Spleen (tissue), 11 donors: ENCODE measurements around the gene GUCY2C. TPM values are rescaled to one million over a fixed set of nuclear protein-coding genes. Genes with fewer than 3 reads are reported as not detected.

ENCODE experiments used
- DNase-seq: peaks from one replicate; pipeline ENCODE4 v3.0.0-alpha.2; 2020
- H3K27ac ChIP-seq, 8 donors: fragments of 200-600 bp; sonication (generic) in 7 of 8; 1 replicate in 4 of 8; 2 replicates in 4 of 8; pipeline versions ENCODE4 v1.5.0 to v1.8.0; 2016 to 2021; ENCODE audit warnings: inconsistent platforms in 4 of 8, mild to moderate bottlenecking in 4 of 8, moderate library complexity in 1 of 8
- H3K27me3 ChIP-seq, 7 donors: fragments of 200-600 bp; sonication (generic) in 6 of 7; replicated peaks in 1 of 7; 1 replicate in 4 of 7; 2 replicates in 3 of 7; pipeline versions ENCODE4 v1.5.0 to v1.8.0; 2016 to 2021; ENCODE audit warnings: inconsistent platforms in 3 of 7, mild to moderate bottlenecking in 1 of 7
- H3K36me3 ChIP-seq, 6 donors: fragments of 200-600 bp; sonication (generic) in 5 of 6; 1 replicate in 4 of 6; 2 replicates in 2 of 6; pipeline versions ENCODE4 v1.5.0 to v1.8.0; 2016 to 2021; ENCODE audit warnings: inconsistent platforms in 2 of 6
- H3K4me1 ChIP-seq, 6 donors: fragments of 200-600 bp; sonication (generic) in 5 of 6; 1 replicate in 3 of 6; 2 replicates in 3 of 6; pipeline versions ENCODE4 v1.5.0 to v1.8.0; 2016 to 2021; ENCODE audit warnings: inconsistent platforms in 3 of 6
- H3K4me3 ChIP-seq, 8 donors: fragments of 200-600 bp; sonication (generic) in 7 of 8; 1 replicate in 4 of 8; 2 replicates in 4 of 8; pipeline versions ENCODE4 v1.5.0 to v1.8.0; 2016 to 2021; ENCODE audit warnings: inconsistent platforms in 4 of 8, mild to moderate bottlenecking in 4 of 8, moderate library complexity in 2 of 8
- H3K9me3 ChIP-seq, 8 donors: fragments of 200-600 bp; sonication (generic) in 7 of 8; 1 replicate in 4 of 8; 2 replicates in 4 of 8; pipeline versions ENCODE4 v1.5.0 to v1.8.0; 2016 to 2021; ENCODE audit warnings: inconsistent platforms in 4 of 8
- POLR2A ChIP-seq, 3 donors: fragments of 450-650 bp; IDR thresholded peaks; one replicate each; pipeline ENCODE4 v1.5.1; 2017; ENCODE audit warnings: antibody characterized with exemption in 3 of 3, mild to moderate bottlenecking in 1 of 3
- POLR2AphosphoS5 ChIP-seq, 3 donors: sonication (generic); formaldehyde crosslinking; IDR thresholded peaks; one replicate each; pipeline ENCODE4 v1.5.1; 2017; ENCODE audit warnings: antibody characterized with exemption in 3 of 3
- WGBS, 5 donors: extraction: QIAGEN DNeasy Blood & Tissue Kit in 3 of 5; methylation state at CpG; one replicate each; pipeline versions ENCODE4 v1.1.5 to v1.1.7; 2013 to 2018; 5-methylcytosine and 5-hydroxymethylcytosine counted together
- intact Hi-C: fragments of 100-400 bp; cut with DNase I; formaldehyde crosslinking; loops from one replicate; pipeline ENCODE4 v1.15.0; 2023; ENCODE audit warnings: low total_unique reads
- polyA plus RNA-seq, 3 donors: library from polyadenylated mRNA; stranded (reverse); fragments of 200-250 nt; gene quantifications; one replicate each; pipeline ENCODE4 v1.2.1, GENCODE V29; 2013
- total RNA-seq, 7 donors: library from RNA; depleted of rRNA in 3 of 7; stranded (reverse); fragments of >200 nt in 3 of 7; fragmentation: NEBNext Ultra II Directional in 4 of 7; extraction: Animal tissue kit (Norgen Biotek cat#: 25700) in 4 of 7; gene quantifications; one replicate each; pipeline versions ENCODE4 v1.1.0 to v1.2.1, GENCODE V29; 2016 to 2021
- TF ChIP-seq, protein P1 (sequence below), 11 experiments: fragments of 200-600 bp in 7 of 11; fragments of 450-650 bp in 4 of 11; sonication (generic) in 4 of 11; IDR thresholded peaks in 8 of 11; conservative IDR thresholded peaks in 3 of 11; 1 replicate in 7 of 11; 2 replicates in 4 of 11; pipeline versions ENCODE4 v1.4.0 to v1.8.0; 2016 to 2021; ENCODE audit warnings: antibody characterized with exemption in 11 of 11, inconsistent platforms in 4 of 11, mild to moderate bottlenecking in 1 of 11
- donor health status: healthy with polysubstance abuse.
- donor health status: DM: no; HTN: no; CAD: no; lungs with moderate emphysema.
- donor health status: DM: no; HTN: no; CAD: no.
- donor health status: Bipolar disorder and iron deficiency.
- donor health status: healthy.
- donor health status: DM: no; HTN: no; CAD: no.
- donor health status: DM: yes; HTN: yes; CAD: no.

GUCY2C gene
- total and polyA plus RNA-seq, 10 donors = 0.19 to 0.35 (median 0.26) TPM; not detected in 7

DNA sequence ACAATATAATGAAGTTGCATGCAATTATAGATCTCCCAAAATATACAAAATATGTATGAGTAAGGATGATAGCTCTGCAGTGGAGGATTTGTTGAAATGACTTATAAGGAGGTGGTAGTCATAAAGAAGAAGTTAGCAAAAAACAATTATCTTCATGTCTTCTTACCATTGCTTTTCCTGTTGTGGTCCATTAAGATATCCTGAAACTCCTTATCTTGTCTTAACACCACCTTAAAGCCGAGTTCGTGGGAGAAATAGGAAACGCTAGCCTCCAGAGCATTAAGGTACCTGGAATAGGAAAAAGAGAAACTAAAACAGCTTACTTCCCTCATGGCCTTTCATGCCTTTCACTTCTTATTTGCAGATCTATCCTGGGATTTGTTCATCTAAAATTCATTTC, 15.2 kb downstream of the GUCY2C start:
- Histone ChIP-seq H3K9me3 (no peaks in the 10 kb centered on the region), H3K36me3 (no peaks in the 10 kb centered on the region), H3K27me3 (no peaks in the 10 kb centered on the region), H3K4me3 (no peak overlapping the region), H3K27ac (no peak overlapping the region), H3K4me1 (no peaks in the 10 kb centered on the region)
- intact Hi-C loops = no loop called here
- 15 to 41% (median 19%) methylated on average over 3 of the region's 3 CpGs for WGBS, 5 donors
- DNase-seq = no peak
- TF ChIP-seq, protein P1, sequence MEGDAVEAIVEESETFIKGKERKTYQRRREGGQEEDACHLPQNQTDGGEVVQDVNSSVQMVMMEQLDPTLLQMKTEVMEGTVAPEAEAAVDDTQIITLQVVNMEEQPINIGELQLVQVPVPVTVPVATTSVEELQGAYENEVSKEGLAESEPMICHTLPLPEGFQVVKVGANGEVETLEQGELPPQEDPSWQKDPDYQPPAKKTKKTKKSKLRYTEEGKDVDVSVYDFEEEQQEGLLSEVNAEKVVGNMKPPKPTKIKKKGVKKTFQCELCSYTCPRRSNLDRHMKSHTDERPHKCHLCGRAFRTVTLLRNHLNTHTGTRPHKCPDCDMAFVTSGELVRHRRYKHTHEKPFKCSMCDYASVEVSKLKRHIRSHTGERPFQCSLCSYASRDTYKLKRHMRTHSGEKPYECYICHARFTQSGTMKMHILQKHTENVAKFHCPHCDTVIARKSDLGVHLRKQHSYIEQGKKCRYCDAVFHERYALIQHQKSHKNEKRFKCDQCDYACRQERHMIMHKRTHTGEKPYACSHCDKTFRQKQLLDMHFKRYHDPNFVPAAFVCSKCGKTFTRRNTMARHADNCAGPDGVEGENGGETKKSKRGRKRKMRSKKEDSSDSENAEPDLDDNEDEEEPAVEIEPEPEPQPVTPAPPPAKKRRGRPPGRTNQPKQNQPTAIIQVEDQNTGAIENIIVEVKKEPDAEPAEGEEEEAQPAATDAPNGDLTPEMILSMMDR (IDR thresholded peaks at IDR 0.05 in 8 of 11, conservative IDR thresholded peaks at IDR 0.05 in 3 of 11) = no peak
- TF ChIP-seq POLR2A (IDR thresholded peaks at IDR 0.05) (no peak), POLR2AphosphoS5 (IDR thresholded peaks at IDR 0.05) (no peak)

DNA sequence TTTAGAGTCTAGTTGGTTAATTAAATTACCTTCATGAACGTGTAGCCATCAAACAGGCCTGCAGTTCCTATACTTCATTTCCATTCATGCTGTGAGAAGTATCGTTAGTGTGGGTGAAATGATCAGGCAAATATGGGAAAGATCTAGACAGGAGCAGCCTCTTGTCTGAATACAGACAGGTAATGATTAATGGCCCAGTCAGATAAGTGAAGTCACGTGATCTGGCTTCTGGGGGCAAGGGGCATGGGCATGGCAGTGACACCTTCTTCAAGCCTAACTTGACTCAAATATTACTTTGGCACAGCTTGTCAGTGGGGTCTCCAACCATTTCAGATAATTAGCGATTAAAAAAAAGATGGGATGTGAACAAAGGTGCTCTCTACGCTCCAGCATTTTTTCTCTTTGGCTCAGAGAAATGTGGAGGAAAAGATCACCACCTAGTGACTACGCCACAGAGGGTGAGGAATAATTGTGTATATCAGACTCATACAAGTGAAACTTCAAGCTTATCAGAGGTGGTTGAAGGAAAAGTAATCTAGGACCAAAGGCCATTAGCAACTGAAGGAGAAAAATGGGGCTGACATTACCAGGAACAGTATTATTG, 17.8 kb downstream of the GUCY2C start:
- H3K36me3 ChIP-seq = no peaks in the 10 kb centered on the region
- intact Hi-C loops = no loop called here
- TF ChIP-seq, protein P1 (IDR thresholded peaks at IDR 0.05 in 8 of 11, conservative IDR thresholded peaks at IDR 0.05 in 3 of 11) = no peak
- TF ChIP-seq POLR2A (IDR thresholded peaks at IDR 0.05) = no peak
- TF ChIP-seq POLR2AphosphoS5 (IDR thresholded peaks at IDR 0.05) = no peak
- H3K27ac ChIP-seq = no peak overlapping the region
- H3K4me3 ChIP-seq = no peak overlapping the region
- 81 to 94% (median 88%) methylated on average over 6 of the region's 6 CpGs for WGBS, 5 donors
- no peaks in the 10 kb centered on the region for H3K27me3 ChIP-seq
- H3K4me1 ChIP-seq = no peaks in the 10 kb centered on the region
- H3K9me3 ChIP-seq = no peaks in the 10 kb centered on the region
- no peak for DNase-seq

GRCh38 chr12:14668591-14668990, 27.8 kb downstream of the GUCY2C start:
- no peak overlapping the region for H3K4me3 ChIP-seq
- DNase-seq = no peak
- H3K36me3 ChIP-seq = no peaks in the 10 kb centered on the region
- intact Hi-C loops = loop anchor here (10.0 kb wide), 1 partner anchor 434 kb away; no protein-coding TSS in a partner anchor
- no peak overlapping the region for H3K27ac ChIP-seq
- peaks cover 0 to 2% (median 0%) of the 10 kb centered on the region in 8 donors for H3K9me3 ChIP-seq
- no peak for TF ChIP-seq POLR2A (IDR thresholded peaks at IDR 0.05)
- TF ChIP-seq POLR2AphosphoS5 (IDR thresholded peaks at IDR 0.05) = no peak
- TF ChIP-seq, protein P1 (IDR thresholded peaks at IDR 0.05 in 8 of 11, conservative IDR thresholded peaks at IDR 0.05 in 3 of 11) = no peak
- no peaks in the 10 kb centered on the region for H3K27me3 ChIP-seq
- 83 to 97% (median 86%) methylated on average over 3 of the region's 3 CpGs for WGBS, 5 donors
- H3K4me1 ChIP-seq = peaks cover 0 to 9% (median 0%) of the 10 kb centered on the region in 6 donors

DNA sequence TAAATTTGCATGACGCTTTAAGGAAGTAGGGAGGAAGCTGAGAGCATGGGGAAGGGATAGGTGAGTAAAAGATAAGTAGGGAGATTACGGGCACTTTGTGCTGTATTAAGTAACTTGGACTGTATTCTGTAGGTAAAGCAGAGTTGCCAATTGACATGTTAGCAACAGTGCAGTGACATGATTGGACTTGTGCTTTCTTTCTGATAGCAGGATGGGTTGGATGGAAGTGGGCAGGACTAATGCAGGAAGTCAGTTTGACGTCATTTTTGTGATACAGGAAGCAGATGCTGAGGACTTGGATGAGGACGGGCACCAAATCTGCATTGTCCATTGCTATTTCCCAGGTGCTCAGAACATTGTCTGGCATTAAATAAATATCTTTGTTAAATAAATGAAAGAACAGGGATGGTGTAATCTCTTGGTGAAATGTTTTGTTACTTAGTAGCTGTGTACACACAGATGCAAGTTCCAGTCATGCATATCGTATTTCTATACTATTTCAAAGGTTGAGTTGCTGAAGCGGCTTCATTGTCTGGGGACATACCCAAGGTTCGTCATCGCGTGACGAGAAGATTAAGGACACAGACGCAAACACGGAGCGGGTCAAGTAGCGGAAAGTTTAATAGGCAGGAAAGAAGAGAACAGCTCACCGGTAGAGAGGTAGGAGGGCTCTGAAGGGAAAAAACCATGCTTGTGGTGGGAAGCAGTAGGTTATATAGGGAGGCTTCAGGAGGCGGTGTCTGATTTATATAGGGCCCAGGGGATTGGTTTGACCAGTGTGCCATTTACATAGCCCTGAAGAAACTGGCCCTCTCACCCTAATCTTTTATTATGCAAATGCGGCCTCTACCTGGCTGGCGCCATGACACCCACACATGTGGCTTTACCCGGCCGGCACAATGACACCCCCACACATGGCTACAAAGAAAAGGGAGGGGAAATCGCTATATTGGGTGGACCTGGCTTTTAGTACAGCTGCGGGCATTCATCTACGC, 30.7 kb downstream of the GUCY2C start:
- TF ChIP-seq POLR2A (IDR thresholded peaks at IDR 0.05) (no peak), POLR2AphosphoS5 (IDR thresholded peaks at IDR 0.05) (no peak)
- TF ChIP-seq, protein P1 (IDR thresholded peaks at IDR 0.05 in 8 of 11, conservative IDR thresholded peaks at IDR 0.05 in 3 of 11) = no peak
- no peaks in the 10 kb centered on the region for H3K9me3 ChIP-seq
- no peak for DNase-seq
- 87 to 89% (median 88%) methylated on average over 23 of the region's 23 CpGs for WGBS, 5 donors
- H3K27ac ChIP-seq = no peak overlapping the region
- H3K4me1 ChIP-seq = peaks cover 0 to 9% (median 0%) of the 10 kb centered on the region in 6 donors
- no peak overlapping the region for H3K4me3 ChIP-seq
- no peaks in the 10 kb centered on the region for H3K36me3 ChIP-seq
- H3K27me3 ChIP-seq = no peaks in the 10 kb centered on the region
- intact Hi-C loops = loop anchor here (10.0 kb wide), 1 partner anchor 431 kb away; no protein-coding TSS in a partner anchor
